Choroid plexus epithelial cell (primary cell): ENCODE measurements around the gene FOLH1.
"Not testable (repeated sequence)": the region's sequence is repeated elsewhere in the genome, so short reads cannot be mapped to it uniquely, and the experiment has no call there.

ENCODE experiments used
- DNase-seq: peaks from one replicate; pipeline ENCODE4 v3.0.0-alpha.2; 2010; ENCODE audit warnings: low read depth
- H3K4me3 ChIP-seq: 2 replicates; pipeline ENCODE4 v1.5.1; 2011; ENCODE audit warnings: low read depth, mild to moderate bottlenecking, control low read depth, low read length, moderate library complexity
- CTCF ChIP-seq: conservative IDR thresholded peaks from 2 replicates; pipeline ENCODE4 v1.5.1; 2011; ENCODE audit warnings: low read depth, mild to moderate bottlenecking, control low read depth, inconsistent platforms, low read length, moderate library complexity

Gene FOLH1

GRCh38 chr11:49213026-49213560 lies 4.7 kb upstream of the FOLH1 start:
- H3K4me3 ChIP-seq, result no peak overlapping the region
- TF ChIP-seq CTCF, result no peak
- DNase-seq, result no peak

GRCh38 chr11:49206999-49207398 lies 1.4 kb downstream of the FOLH1 start:
- DNase-seq, H3K4me3 ChIP-seq: not testable (repeated sequence)

- TF ChIP-seq CTCF, result no peak
- no peak overlapping the region for H3K4me3 ChIP-seq
- DNase-seq, result no peak
These were observed 6.0 kb downstream of the FOLH1 start for GRCh38 chr11:49202287-49202976.

- DNase-seq, H3K4me3 ChIP-seq: not testable (repeated sequence)
These were observed 11.6 kb downstream of the FOLH1 start for GRCh38 chr11:49196775-49197174.

GRCh38 chr11:49196002-49196401 lies 12.4 kb downstream of the FOLH1 start:
- H3K4me3 ChIP-seq, result not testable (repeated sequence)

GRCh38 chr11:49190287-49190686 lies 18.1 kb downstream of the FOLH1 start:
- H3K4me3 ChIP-seq, DNase-seq: not testable (repeated sequence)

More at GRCh38 chr11:49196002-49196401, 12.4 kb downstream of the FOLH1 start:
- DNase-seq, result not testable (repeated sequence)

- DNase-seq, H3K4me3 ChIP-seq: not testable (repeated sequence)
These were observed 22.2 kb downstream of the FOLH1 start for GRCh38 chr11:49186225-49186624.

GRCh38 chr11:49185597-49185996 lies 22.8 kb downstream of the FOLH1 start:
- not testable (repeated sequence) for DNase-seq, H3K4me3 ChIP-seq

GRCh38 chr11:49184756-49185155 lies 23.6 kb downstream of the FOLH1 start:
- H3K4me3 ChIP-seq, DNase-seq: not testable (repeated sequence)

GRCh38 chr11:49177936-49178335 lies 30.5 kb downstream of the FOLH1 start:
- DNase-seq, result not testable (repeated sequence)

GRCh38 chr11:49175378-49175777 lies 33.0 kb downstream of the FOLH1 start:
- not testable (repeated sequence) for H3K4me3 ChIP-seq

More at GRCh38 chr11:49177936-49178335, 30.5 kb downstream of the FOLH1 start:
- H3K4me3 ChIP-seq, result not testable (repeated sequence)

GRCh38 chr11:49174691-49175366 lies 33.6 kb downstream of the FOLH1 start:
- not testable (repeated sequence) for DNase-seq, H3K4me3 ChIP-seq

More at GRCh38 chr11:49175378-49175777, 33.0 kb downstream of the FOLH1 start:
- DNase-seq, result not testable (repeated sequence)

GRCh38 chr11:49171613-49172012 lies 36.8 kb downstream of the FOLH1 start:
- DNase-seq, H3K4me3 ChIP-seq: not testable (repeated sequence)

GRCh38 chr11:49169579-49169978 lies 38.8 kb downstream of the FOLH1 start:
- DNase-seq, result peak; percentile 0
- H3K4me3 ChIP-seq, result not testable (repeated sequence)

GRCh38 chr11:49168992-49169391 lies 39.4 kb downstream of the FOLH1 start:
- DNase-seq, H3K4me3 ChIP-seq: not testable (repeated sequence)
